Measurements from ENCODE around the gene FBXO27.
"Not testable (repeated sequence)": the region's sequence is repeated elsewhere in the genome, so short reads cannot be mapped to it uniquely, and the experiment has no call there.

The FBXO27 gene

DNA sequence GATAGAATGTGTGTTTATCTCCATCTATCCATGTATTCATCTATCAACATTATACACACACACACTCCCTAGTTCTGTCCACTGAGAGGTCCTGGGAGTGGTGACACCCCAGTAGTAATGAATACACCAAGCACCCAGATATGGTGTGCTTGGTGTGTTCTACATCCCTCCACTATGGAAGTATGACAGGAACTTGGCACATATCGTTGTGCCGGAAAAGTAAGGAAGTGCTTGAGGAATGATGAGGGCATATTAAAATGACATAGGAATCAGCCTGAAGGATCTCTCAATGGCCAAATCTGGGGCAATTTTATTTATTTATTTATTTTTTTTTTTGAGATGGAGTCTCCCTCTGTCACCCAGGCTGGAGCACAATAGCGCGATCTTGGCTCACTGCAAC, 28.6 kb downstream of the FBXO27 start:
- no peaks in the 10 kb centered on the region for H4K20me1 ChIP-seq (ENCODE audit: insufficient read depth, low read length)
- no peak overlapping the region for H3K4me3 ChIP-seq (ENCODE audit: low read length)
- H3K9me3 ChIP-seq (replicated peaks; ENCODE audit: insufficient read depth, low read length): no peaks in the 10 kb centered on the region
- H3K9me2 ChIP-seq (replicated peaks; ENCODE audit: insufficient read depth, low read length): no peaks in the 10 kb centered on the region
- H3K4me2 ChIP-seq (ENCODE audit: low read depth, low read length): no peak overlapping the region
- H3F3A ChIP-seq (ENCODE audit: insufficient read depth, low read length): peaks cover 10% of the 10 kb centered on the region; the same call in 1 of the 2 replicates
- no peaks in the 10 kb centered on the region for H3K79me2 ChIP-seq (ENCODE audit: low read length)
- H3K27me3 ChIP-seq (replicated peaks; ENCODE audit: insufficient read depth, low read length): peaks cover 17% of the 10 kb centered on the region
- no peak overlapping the region for H3K27ac ChIP-seq (ENCODE audit: low read length)
- no peak overlapping the region for H2AFZ ChIP-seq (ENCODE audit: low read length)
- H3K36me3 ChIP-seq (replicated peaks; ENCODE audit: insufficient read depth, low read length): no peaks in the 10 kb centered on the region
- H3K4me1 ChIP-seq (ENCODE audit: low read length): peaks cover 17% of the 10 kb centered on the region
- TF ChIP-seq EZH2 (optimal IDR thresholded peaks at IDR 0.05; ENCODE audit: low read depth, low read length) (no peak), EZH2phosphoT487 (IDR thresholded peaks at IDR 0.05; ENCODE audit: low read length) (no peak)
- TF ChIP-seq, protein P1, sequence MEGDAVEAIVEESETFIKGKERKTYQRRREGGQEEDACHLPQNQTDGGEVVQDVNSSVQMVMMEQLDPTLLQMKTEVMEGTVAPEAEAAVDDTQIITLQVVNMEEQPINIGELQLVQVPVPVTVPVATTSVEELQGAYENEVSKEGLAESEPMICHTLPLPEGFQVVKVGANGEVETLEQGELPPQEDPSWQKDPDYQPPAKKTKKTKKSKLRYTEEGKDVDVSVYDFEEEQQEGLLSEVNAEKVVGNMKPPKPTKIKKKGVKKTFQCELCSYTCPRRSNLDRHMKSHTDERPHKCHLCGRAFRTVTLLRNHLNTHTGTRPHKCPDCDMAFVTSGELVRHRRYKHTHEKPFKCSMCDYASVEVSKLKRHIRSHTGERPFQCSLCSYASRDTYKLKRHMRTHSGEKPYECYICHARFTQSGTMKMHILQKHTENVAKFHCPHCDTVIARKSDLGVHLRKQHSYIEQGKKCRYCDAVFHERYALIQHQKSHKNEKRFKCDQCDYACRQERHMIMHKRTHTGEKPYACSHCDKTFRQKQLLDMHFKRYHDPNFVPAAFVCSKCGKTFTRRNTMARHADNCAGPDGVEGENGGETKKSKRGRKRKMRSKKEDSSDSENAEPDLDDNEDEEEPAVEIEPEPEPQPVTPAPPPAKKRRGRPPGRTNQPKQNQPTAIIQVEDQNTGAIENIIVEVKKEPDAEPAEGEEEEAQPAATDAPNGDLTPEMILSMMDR (IDR thresholded peaks at IDR 0.05; ENCODE audit: low read length): no peak
- H3K9ac ChIP-seq (ENCODE audit: low read length): no peak overlapping the region
- no peak for DNase-seq

- no peaks in the 10 kb centered on the region for H3K36me3 ChIP-seq (replicated peaks; ENCODE audit: insufficient read depth, low read length)
- no peaks in the 10 kb centered on the region for H3K9me3 ChIP-seq (replicated peaks; ENCODE audit: insufficient read depth, low read length)
- peaks cover 17% of the 10 kb centered on the region for H3K4me1 ChIP-seq (ENCODE audit: low read length)
- no peaks in the 10 kb centered on the region for H4K20me1 ChIP-seq (ENCODE audit: insufficient read depth, low read length)
- no peak overlapping the region for H3K4me2 ChIP-seq (ENCODE audit: low read depth, low read length)
- no peaks in the 10 kb centered on the region for H3K79me2 ChIP-seq (ENCODE audit: low read length)
- H3K27ac ChIP-seq (ENCODE audit: low read length): no peak overlapping the region
- no peak overlapping the region for H3K4me3 ChIP-seq (ENCODE audit: low read length)
- no peak overlapping the region for H3K9ac ChIP-seq (ENCODE audit: low read length)
- peaks cover 17% of the 10 kb centered on the region for H3K27me3 ChIP-seq (replicated peaks; ENCODE audit: insufficient read depth, low read length)
- TF ChIP-seq EZH2phosphoT487 (IDR thresholded peaks at IDR 0.05; ENCODE audit: low read length): no peak
- TF ChIP-seq EZH2 (optimal IDR thresholded peaks at IDR 0.05; ENCODE audit: low read depth, low read length): no peak
- H3K9me2 ChIP-seq (replicated peaks; ENCODE audit: insufficient read depth, low read length): no peaks in the 10 kb centered on the region
- peaks cover 10% of the 10 kb centered on the region; the same call in 1 of the 2 replicates for H3F3A ChIP-seq (ENCODE audit: insufficient read depth, low read length)
- no peak overlapping the region for H2AFZ ChIP-seq (ENCODE audit: low read length)
- no peak for DNase-seq
Observed at GRCh38 chr19:39003188-39003587, 29.2 kb downstream of the FBXO27 start.

- TF ChIP-seq, protein P1 (IDR thresholded peaks at IDR 0.05; ENCODE audit: low read length): no peak
- TF ChIP-seq EZH2phosphoT487 (IDR thresholded peaks at IDR 0.05; ENCODE audit: low read length): no peak
- TF ChIP-seq EZH2 (optimal IDR thresholded peaks at IDR 0.05; ENCODE audit: low read depth, low read length): no peak
- DNase-seq: no peak
- Histone ChIP-seq H3K36me3 (replicated peaks; ENCODE audit: insufficient read depth, low read length) (no peaks in the 10 kb centered on the region), H4K20me1 (ENCODE audit: insufficient read depth, low read length) (no peaks in the 10 kb centered on the region), H3K27ac (ENCODE audit: low read length) (no peak overlapping the region), H2AFZ (ENCODE audit: low read length) (no peak overlapping the region), H3F3A (ENCODE audit: insufficient read depth, low read length) (no peaks in the 10 kb centered on the region), H3K4me2 (ENCODE audit: low read depth, low read length) (no peak overlapping the region), H3K4me1 (ENCODE audit: low read length) (peaks cover 4% of the 10 kb centered on the region; the same call in 1 of the 2 replicates), H3K9me2 (replicated peaks; ENCODE audit: insufficient read depth, low read length) (no peaks in the 10 kb centered on the region), H3K9ac (ENCODE audit: low read length) (no peak overlapping the region), H3K79me2 (ENCODE audit: low read length) (no peaks in the 10 kb centered on the region), H3K9me3 (replicated peaks; ENCODE audit: insufficient read depth, low read length) (no peaks in the 10 kb centered on the region), H3K4me3 (ENCODE audit: low read length) (no peak overlapping the region), H3K27me3 (replicated peaks; ENCODE audit: insufficient read depth, low read length) (peaks cover 15% of the 10 kb centered on the region)
Observed at GRCh38 chr19:39001041-39001440, 31.3 kb downstream of the FBXO27 start.

- not testable (repeated sequence) for H3K4me1 ChIP-seq (ENCODE audit: low read length); H3K79me2 ChIP-seq (ENCODE audit: low read length); H3K36me3 ChIP-seq (replicated peaks; ENCODE audit: insufficient read depth, low read length); H3K9me3 ChIP-seq (replicated peaks; ENCODE audit: insufficient read depth, low read length); H4K20me1 ChIP-seq (ENCODE audit: insufficient read depth, low read length); H3K4me3 ChIP-seq (ENCODE audit: low read length); H2AFZ ChIP-seq (ENCODE audit: low read length); H3F3A ChIP-seq (ENCODE audit: insufficient read depth, low read length); H3K9ac ChIP-seq (ENCODE audit: low read length); H3K27ac ChIP-seq (ENCODE audit: low read length); H3K9me2 ChIP-seq (replicated peaks; ENCODE audit: insufficient read depth, low read length); H3K4me2 ChIP-seq (ENCODE audit: low read depth, low read length); DNase-seq; H3K27me3 ChIP-seq (replicated peaks; ENCODE audit: insufficient read depth, low read length)
Observed at GRCh38 chr19:38997576-38997975, 34.8 kb downstream of the FBXO27 start.

Measured in MM.1S (cell line).